OCI-LY3 (cell line): ENCODE measurements around the gene BANK1.

Experiments
- H2AFZ ChIP-seq: fragments of 200-600, 300-600 bp; shearing (Covaris generic); 2 replicates; pipeline ENCODE4 v1.6.0; 2014; ENCODE audit warnings: antibody characterized with exemption, low read depth, low read length
- H3K27ac ChIP-seq: fragments of 200-600, 300-600 bp; sonication (generic); 2 replicates; pipeline ENCODE4 v1.5.1; 2014; ENCODE audit warnings: mild to moderate bottlenecking, low read length, moderate library complexity, mixed read lengths
- H3K27me3 ChIP-seq: fragments of 200-600, 300-600 bp; sonication (generic); 2 replicates; pipeline ENCODE4 v1.6.1; 2014; ENCODE audit warnings: low read depth, low read length, mixed read lengths
- H3K36me3 ChIP-seq: fragments of 200-600, 300-600 bp; sonication (generic); replicated peaks from 2 replicates; pipeline ENCODE3; 2014; ENCODE audit warnings: low read depth, low read length, mixed read lengths
- H3K4me1 ChIP-seq: fragments of 300-600, 200-600 bp; sonication (generic); 2 replicates; pipeline ENCODE4 v1.6.1; 2014; ENCODE audit warnings: low read length, mixed read lengths
- H3K4me2 ChIP-seq: fragments of 200-600, 300-600 bp; sonication (generic); 2 replicates; pipeline ENCODE4 v1.6.1; 2014; ENCODE audit warnings: low read length, mixed read lengths
- H3K4me3 ChIP-seq: fragments of 300-600, 200-600 bp; sonication (generic); 2 replicates; pipeline ENCODE4 v1.5.1; 2014; ENCODE audit warnings: antibody characterized with exemption, mild to moderate bottlenecking, low read length, moderate library complexity
- H3K79me2 ChIP-seq: fragments of 300-600, 200-600 bp; shearing (Covaris generic); 2 replicates; pipeline ENCODE4 v1.6.1; 2014; ENCODE audit warnings: mild to moderate bottlenecking, low read length, mixed read lengths
- H3K9ac ChIP-seq: fragments of 300-600, 200-600 bp; shearing (Covaris generic); 2 replicates; pipeline ENCODE4 v1.6.0; 2014; ENCODE audit warnings: mild to moderate bottlenecking, low read length, moderate library complexity
- H3K9me3 ChIP-seq: fragments of 200-600, 300-600 bp; shearing (Covaris generic); 2 replicates; pipeline ENCODE4 v1.6.1; 2014; ENCODE audit warnings: low read length, mixed read lengths; ENCODE audit not compliant: insufficient read depth
- H4K20me1 ChIP-seq: fragments of 200-600, 300-600 bp; sonication (generic); 2 replicates; pipeline ENCODE4 v1.6.1; 2016; ENCODE audit warnings: low read length, mixed read lengths; ENCODE audit not compliant: insufficient read depth
- CTCF ChIP-seq: fragments of 200-600, 300-600 bp; sonication (generic); IDR thresholded peaks from 2 replicates; pipeline ENCODE4 v1.5.1; 2014; ENCODE audit warnings: antibody characterized with exemption, low read length, low read depth
- EZH2phosphoT487 ChIP-seq: fragments of 200-600 bp; shearing (Covaris generic); IDR thresholded peaks from 2 replicates; pipeline ENCODE4 v1.6.1; 2018; ENCODE audit warnings: antibody characterized with exemption, mixed run types, low read depth

The BANK1 gene

GRCh38 chr4:101777431-101777830, 13.1 kb upstream of the BANK1 start:
- Histone ChIP-seq H4K20me1 (no peaks in the 10 kb centered on the region), H3K4me1 (peaks cover 8% of the 10 kb centered on the region), H3K27me3 (no peaks in the 10 kb centered on the region), H2AFZ (no peak overlapping the region), H3K79me2 (no peaks in the 10 kb centered on the region), H3K9me3 (peaks cover under 1% of the 10 kb centered on the region; the same call in 1 of the 2 replicates), H3K36me3 (no peaks in the 10 kb centered on the region), H3K4me2 (no peak overlapping the region), H3K9ac (no peak overlapping the region), H3K4me3 (no peak overlapping the region), H3K27ac (no peak overlapping the region)
- TF ChIP-seq EZH2phosphoT487 (no peak), CTCF (no peak)

GRCh38 chr4:101780284-101780683, 10.2 kb upstream of the BANK1 start:
- H3K36me3 ChIP-seq, result no peaks in the 10 kb centered on the region
- no peak overlapping the region for H3K4me2 ChIP-seq
- no peak overlapping the region for H3K27ac ChIP-seq
- H4K20me1 ChIP-seq, result no peaks in the 10 kb centered on the region
- H3K9me3 ChIP-seq, result no peaks in the 10 kb centered on the region
- H3K9ac ChIP-seq, result no peak overlapping the region
- H3K4me3 ChIP-seq, result no peak overlapping the region
- no peaks in the 10 kb centered on the region for H3K27me3 ChIP-seq
- H3K79me2 ChIP-seq, result no peaks in the 10 kb centered on the region
- no peak for TF ChIP-seq EZH2phosphoT487
- no peak for TF ChIP-seq CTCF
- peaks cover 12% of the 10 kb centered on the region for H3K4me1 ChIP-seq
- no peak overlapping the region for H2AFZ ChIP-seq

- no peak overlapping the region for H3K9ac ChIP-seq
- no peaks in the 10 kb centered on the region for H4K20me1 ChIP-seq
- H2AFZ ChIP-seq, result no peak overlapping the region
- no peak overlapping the region for H3K4me3 ChIP-seq
- no peak overlapping the region for H3K4me2 ChIP-seq
- H3K4me1 ChIP-seq, result peaks cover 17% of the 10 kb centered on the region
- H3K27me3 ChIP-seq, result no peaks in the 10 kb centered on the region
- no peak overlapping the region for H3K27ac ChIP-seq
- H3K36me3 ChIP-seq, result no peaks in the 10 kb centered on the region
- TF ChIP-seq EZH2phosphoT487, result no peak
- TF ChIP-seq CTCF, result no peak
- H3K79me2 ChIP-seq, result no peaks in the 10 kb centered on the region
- H3K9me3 ChIP-seq, result no peaks in the 10 kb centered on the region
Observed at GRCh38 chr4:101782546-101782945, 8.0 kb upstream of the BANK1 start.

GRCh38 chr4:101784957-101785356, 5.6 kb upstream of the BANK1 start:
- TF ChIP-seq EZH2phosphoT487 (no peak), CTCF (no peak)
- H3K9ac ChIP-seq, result no peak overlapping the region
- no peaks in the 10 kb centered on the region for H3K27me3 ChIP-seq
- H3K4me1 ChIP-seq, result peaks cover 24% of the 10 kb centered on the region
- H3K79me2 ChIP-seq, result no peaks in the 10 kb centered on the region
- H3K36me3 ChIP-seq, result no peaks in the 10 kb centered on the region
- no peaks in the 10 kb centered on the region for H4K20me1 ChIP-seq
- H3K27ac ChIP-seq, result no peak overlapping the region
- H3K9me3 ChIP-seq, result no peaks in the 10 kb centered on the region
- H3K4me2 ChIP-seq, result no peak overlapping the region
- no peak overlapping the region for H3K4me3 ChIP-seq
- no peak overlapping the region for H2AFZ ChIP-seq
